SU-DHL-6 (cell line): ENCODE data around the gene PMFBP1.

Experiments
- EZH2phosphoT487 ChIP-seq: fragments of 200-600 bp; sonication (generic), shearing (Covaris generic); conservative IDR thresholded peaks from 2 replicates; pipeline ENCODE4 v1.6.1; 2018; ENCODE audit warnings: mild to moderate bottlenecking, antibody characterized with exemption, low read length, moderate library complexity, mixed read lengths
- TF ChIP-seq, protein P1 (sequence below): fragments of 200-600 bp; sonication (generic); IDR thresholded peaks from one replicate; pipeline ENCODE4 v1.5.1; 2017; ENCODE audit warnings: antibody characterized with exemption, mild to moderate bottlenecking, low read length, moderate library complexity; ENCODE audit not compliant: insufficient read depth, poor library complexity, severe bottlenecking

DNA sequence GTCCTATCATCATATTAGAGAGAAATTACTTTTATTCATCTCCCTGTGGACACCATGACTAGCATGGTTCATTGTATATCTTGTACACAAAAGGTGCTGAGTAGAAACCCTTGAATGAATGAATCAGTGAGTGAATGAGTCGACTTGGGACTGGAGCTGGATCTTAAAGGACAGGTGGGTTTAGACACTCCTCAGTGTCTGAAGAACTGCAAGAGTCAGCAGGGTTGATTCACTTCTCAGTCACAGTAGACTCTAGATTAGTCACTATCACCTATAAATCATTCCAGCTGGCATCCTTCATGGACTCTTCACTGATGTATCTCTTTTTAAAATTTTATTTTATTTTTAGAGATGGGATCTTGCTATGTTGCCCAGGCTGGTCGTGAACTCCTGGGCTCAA, 30.1 kb upstream of the PMFBP1 start:
- TF ChIP-seq, protein P1, sequence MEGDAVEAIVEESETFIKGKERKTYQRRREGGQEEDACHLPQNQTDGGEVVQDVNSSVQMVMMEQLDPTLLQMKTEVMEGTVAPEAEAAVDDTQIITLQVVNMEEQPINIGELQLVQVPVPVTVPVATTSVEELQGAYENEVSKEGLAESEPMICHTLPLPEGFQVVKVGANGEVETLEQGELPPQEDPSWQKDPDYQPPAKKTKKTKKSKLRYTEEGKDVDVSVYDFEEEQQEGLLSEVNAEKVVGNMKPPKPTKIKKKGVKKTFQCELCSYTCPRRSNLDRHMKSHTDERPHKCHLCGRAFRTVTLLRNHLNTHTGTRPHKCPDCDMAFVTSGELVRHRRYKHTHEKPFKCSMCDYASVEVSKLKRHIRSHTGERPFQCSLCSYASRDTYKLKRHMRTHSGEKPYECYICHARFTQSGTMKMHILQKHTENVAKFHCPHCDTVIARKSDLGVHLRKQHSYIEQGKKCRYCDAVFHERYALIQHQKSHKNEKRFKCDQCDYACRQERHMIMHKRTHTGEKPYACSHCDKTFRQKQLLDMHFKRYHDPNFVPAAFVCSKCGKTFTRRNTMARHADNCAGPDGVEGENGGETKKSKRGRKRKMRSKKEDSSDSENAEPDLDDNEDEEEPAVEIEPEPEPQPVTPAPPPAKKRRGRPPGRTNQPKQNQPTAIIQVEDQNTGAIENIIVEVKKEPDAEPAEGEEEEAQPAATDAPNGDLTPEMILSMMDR, result no peak
- TF ChIP-seq EZH2phosphoT487, result no peak
